ENCODE measurements around the gene CHAC1. TPM values are rescaled to one million over a fixed set of nuclear protein-coding genes. Genes with fewer than 3 reads are reported as not detected.
"Not testable (repeated sequence)": the region's sequence is repeated elsewhere in the genome, so short reads cannot be mapped to it uniquely, and the experiment has no call there.

CHAC1 gene
- total RNA-seq, 3 donors from 2014 or later: 0.32 to 11.9 (median 2.9) TPM

DNA sequence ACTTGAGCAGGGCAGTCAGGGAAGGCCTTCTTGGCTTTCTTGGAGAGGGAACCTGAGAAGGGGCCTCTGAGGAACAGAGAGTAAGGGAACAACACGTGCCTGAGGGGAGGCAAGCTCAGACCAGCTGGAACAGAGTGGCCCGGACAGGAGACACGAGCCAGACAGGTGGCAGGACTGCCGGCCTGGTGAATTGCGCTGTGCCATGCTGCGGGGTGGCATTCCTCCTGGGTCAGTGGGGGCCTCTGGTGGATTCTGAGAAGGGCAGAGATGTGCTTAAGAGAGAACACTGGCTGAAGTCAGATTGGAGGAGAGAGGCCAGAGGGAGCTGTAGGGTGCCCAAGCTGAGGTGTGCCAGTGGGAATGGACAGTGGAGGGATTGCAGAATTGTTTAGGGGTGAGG lies 4.9 kb downstream of the CHAC1 start:
- intact Hi-C loops (cut with DNase I; ENCODE audit: low total_unique reads): no loop called here
- no peaks in the 10 kb centered on the region for H3K9me3 ChIP-seq
- H3K27me3 ChIP-seq: no peaks in the 10 kb centered on the region
- TF ChIP-seq, protein P1, sequence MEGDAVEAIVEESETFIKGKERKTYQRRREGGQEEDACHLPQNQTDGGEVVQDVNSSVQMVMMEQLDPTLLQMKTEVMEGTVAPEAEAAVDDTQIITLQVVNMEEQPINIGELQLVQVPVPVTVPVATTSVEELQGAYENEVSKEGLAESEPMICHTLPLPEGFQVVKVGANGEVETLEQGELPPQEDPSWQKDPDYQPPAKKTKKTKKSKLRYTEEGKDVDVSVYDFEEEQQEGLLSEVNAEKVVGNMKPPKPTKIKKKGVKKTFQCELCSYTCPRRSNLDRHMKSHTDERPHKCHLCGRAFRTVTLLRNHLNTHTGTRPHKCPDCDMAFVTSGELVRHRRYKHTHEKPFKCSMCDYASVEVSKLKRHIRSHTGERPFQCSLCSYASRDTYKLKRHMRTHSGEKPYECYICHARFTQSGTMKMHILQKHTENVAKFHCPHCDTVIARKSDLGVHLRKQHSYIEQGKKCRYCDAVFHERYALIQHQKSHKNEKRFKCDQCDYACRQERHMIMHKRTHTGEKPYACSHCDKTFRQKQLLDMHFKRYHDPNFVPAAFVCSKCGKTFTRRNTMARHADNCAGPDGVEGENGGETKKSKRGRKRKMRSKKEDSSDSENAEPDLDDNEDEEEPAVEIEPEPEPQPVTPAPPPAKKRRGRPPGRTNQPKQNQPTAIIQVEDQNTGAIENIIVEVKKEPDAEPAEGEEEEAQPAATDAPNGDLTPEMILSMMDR (IDR thresholded peaks at IDR 0.05): no peak
- no peak for TF ChIP-seq POLR2AphosphoS5 (IDR thresholded peaks at IDR 0.05)
- H3K36me3 ChIP-seq: no peaks in the 10 kb centered on the region
- H3K4me3 ChIP-seq: no peak overlapping the region
- H3K4me1 ChIP-seq: no peaks in the 10 kb centered on the region
- H3K27ac ChIP-seq: peak overlapping the region; percentile 40 to 55
- DNase-seq (ENCODE audit: low spot score in 2 of 2): peak in 1 of 2 donors; percentile 75

DNA sequence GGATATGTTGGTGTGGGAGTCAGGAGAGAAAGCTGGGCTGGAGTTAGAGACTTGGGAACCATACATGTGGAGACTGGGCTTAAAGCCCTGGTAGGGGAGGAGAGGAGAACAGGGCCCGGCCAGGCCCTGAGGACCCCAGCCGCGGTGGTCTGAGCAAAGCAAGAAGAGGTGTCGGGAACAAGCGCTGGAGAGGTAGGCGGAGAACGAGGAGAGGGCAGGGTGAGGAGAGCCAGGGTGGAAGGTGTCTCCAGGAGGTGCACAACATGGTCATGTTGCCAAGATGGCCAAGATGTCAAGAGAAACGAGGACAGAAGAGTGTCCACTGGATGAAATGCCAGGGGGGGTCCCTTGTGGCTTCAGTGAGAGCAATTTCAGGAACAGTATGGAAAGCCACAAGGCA lies 5.5 kb downstream of the CHAC1 start:
- H3K9me3 ChIP-seq: no peaks in the 10 kb centered on the region

DNA sequence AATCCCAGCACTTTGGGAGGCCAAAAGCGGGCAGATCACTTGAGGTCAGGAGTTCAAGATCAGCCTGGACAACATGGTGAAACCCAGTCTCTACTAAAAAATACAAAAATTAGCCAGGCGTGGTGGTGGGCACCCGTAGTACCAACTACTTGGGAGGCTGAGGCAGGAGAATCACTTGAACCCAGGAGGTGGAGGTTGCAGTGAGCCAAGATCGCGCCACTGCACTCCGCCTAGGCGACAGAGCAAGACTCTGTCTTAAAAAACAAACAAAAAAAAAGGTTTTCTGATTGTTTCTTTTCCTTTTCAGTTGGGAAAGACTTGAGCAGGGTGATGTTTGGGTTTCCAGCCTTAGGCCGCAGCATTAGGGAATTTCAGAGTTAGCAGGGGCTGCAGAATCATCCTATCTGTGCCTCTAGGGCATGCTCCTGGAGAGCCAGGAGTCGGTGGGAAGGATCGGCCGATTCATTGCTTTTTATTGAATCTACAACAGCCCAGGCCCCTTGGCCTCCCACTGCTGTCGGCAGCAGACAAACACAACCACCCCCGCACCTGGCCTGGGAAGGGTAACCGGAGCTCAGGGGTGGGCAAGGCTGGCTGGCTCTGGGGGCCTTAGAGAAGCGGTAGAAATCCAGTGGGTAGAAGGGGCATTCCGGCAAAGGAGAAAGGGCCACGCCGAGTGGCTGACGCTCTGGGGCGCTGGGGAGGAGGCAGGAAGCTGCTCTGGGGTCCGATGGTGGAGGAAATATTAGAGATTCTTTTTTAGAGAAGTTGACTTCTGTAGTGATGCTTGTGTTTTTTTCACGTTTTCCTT lies 6.3 kb downstream of the CHAC1 start:
- intact Hi-C loops (cut with DNase I; ENCODE audit: low total_unique reads): no loop called here
- no peak for DNase-seq (ENCODE audit: low spot score in 2 of 2)

More for the DNA sequence above, 5.5 kb downstream of the CHAC1 start:
- peak overlapping the region in 1 of 2 donors; percentile 55 for H3K27ac ChIP-seq
- no peaks in the 10 kb centered on the region for H3K4me1 ChIP-seq
- H3K27me3 ChIP-seq: no peaks in the 10 kb centered on the region
- TF ChIP-seq POLR2AphosphoS5 (IDR thresholded peaks at IDR 0.05) (no peak), POLR2A (IDR thresholded peaks at IDR 0.05) (no peak)
- TF ChIP-seq, protein P1 (IDR thresholded peaks at IDR 0.05): no peak
- H3K4me3 ChIP-seq: no peak overlapping the region
- intact Hi-C loops (cut with DNase I; ENCODE audit: low total_unique reads): no loop called here
- DNase-seq (ENCODE audit: low spot score in 2 of 2): no peak
- H3K36me3 ChIP-seq: no peaks in the 10 kb centered on the region

DNA sequence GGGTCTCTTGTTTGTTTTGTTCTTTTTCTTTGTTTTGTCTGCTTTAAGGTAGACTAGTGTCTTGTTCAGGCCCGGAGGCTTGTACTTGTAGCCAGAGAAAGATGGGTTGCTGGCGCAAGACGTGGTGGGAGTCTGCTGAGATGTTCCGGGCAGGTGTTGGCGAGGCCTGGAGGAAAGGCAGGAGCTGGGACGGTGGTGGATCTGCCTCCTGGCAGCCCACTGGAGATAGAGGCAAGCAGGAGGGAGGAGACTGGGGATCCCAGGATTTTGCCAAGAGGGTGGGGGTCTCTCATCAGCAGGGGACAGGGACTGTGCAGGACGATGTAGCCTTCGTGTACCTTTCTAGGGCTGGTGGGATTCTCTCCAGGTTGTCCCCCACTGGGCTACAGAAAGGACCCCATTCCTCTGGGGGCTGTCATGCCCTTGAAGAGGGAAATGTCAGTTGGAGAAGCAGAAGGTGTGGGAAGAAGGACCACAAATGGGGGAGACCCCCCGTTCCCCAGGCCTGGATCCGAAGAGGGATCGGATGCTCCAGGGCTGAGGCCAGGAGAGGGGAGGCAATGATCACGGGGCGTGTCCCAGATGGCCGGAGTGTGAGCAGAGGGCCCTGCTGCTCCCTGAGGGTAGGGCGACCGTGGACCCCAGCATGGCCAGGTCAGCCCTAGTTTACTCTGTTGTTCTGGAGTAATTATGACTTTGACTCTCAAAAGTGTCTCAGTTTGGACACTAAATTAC lies 7.0 kb downstream of the CHAC1 start:
- Histone ChIP-seq H3K4me3 (no peak overlapping the region), H3K27me3 (no peaks in the 10 kb centered on the region), H3K4me1 (no peaks in the 10 kb centered on the region), H3K27ac (no peak overlapping the region), H3K36me3 (no peaks in the 10 kb centered on the region), H3K9me3 (no peaks in the 10 kb centered on the region)
- DNase-seq (ENCODE audit: low spot score in 2 of 2): no peak
- TF ChIP-seq POLR2AphosphoS5 (IDR thresholded peaks at IDR 0.05): no peak
- TF ChIP-seq, protein P1 (IDR thresholded peaks at IDR 0.05): no peak
- no peak for TF ChIP-seq POLR2A (IDR thresholded peaks at IDR 0.05)
- intact Hi-C loops (cut with DNase I; ENCODE audit: low total_unique reads): no loop called here

More for the DNA sequence above, 6.3 kb downstream of the CHAC1 start:
- TF ChIP-seq, protein P1 (IDR thresholded peaks at IDR 0.05): no peak
- TF ChIP-seq POLR2A (IDR thresholded peaks at IDR 0.05) (no peak), POLR2AphosphoS5 (IDR thresholded peaks at IDR 0.05) (no peak)
- Histone ChIP-seq H3K36me3 (no peaks in the 10 kb centered on the region), H3K9me3 (no peaks in the 10 kb centered on the region), H3K4me3 (no peak overlapping the region), H3K27me3 (no peaks in the 10 kb centered on the region), H3K4me1 (no peaks in the 10 kb centered on the region), H3K27ac (no peak overlapping the region)

DNA sequence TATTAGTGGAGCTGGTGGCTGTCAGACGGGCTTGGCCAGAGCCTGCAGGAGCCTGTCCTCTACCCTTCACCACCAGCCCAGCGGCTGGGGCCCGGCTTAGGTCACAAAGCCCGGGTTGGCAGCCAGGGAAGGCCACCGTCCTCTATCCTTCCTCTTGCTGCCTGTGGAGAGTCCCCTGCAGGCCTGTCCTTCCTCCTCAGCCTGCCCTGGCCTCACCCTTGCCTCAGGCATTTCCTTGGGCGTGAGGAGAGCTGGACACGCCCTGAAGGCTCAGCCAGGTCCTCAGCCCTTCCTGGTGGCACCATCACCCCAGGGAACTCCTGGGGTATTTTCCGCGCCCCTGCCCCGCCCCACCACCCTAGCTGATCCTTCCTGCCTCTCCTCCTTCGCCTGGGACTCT lies 7.7 kb downstream of the CHAC1 start:
- Histone ChIP-seq H3K4me3 (no peak overlapping the region), H3K27me3 (no peaks in the 10 kb centered on the region), H3K27ac (no peak overlapping the region), H3K9me3 (no peaks in the 10 kb centered on the region), H3K4me1 (no peaks in the 10 kb centered on the region), H3K36me3 (no peaks in the 10 kb centered on the region)
- TF ChIP-seq POLR2A (IDR thresholded peaks at IDR 0.05): no peak
- TF ChIP-seq POLR2AphosphoS5 (IDR thresholded peaks at IDR 0.05): no peak
- TF ChIP-seq, protein P1 (IDR thresholded peaks at IDR 0.05): no peak
- DNase-seq (ENCODE audit: low spot score in 2 of 2): no peak
- intact Hi-C loops (cut with DNase I; ENCODE audit: low total_unique reads): no loop called here

DNA sequence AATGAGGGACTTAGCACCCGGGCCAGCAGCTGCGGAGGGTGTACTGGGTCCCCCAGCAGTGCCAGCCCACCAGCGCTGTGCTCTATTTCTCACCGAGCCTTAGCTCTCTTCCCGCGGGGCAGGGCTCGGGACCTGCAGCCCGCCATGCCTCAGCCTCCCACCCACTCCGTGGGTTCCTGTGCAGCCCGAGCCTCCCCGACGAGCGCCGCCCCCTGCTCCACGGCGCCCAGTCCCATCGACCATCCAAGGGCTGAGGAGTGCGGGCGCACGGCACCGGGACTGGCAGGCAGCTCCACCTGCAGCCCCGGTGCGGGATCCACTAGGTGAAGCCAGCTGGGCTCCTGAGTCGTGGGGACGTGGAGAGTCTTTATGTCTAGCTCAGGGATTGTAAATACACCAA lies 8.5 kb downstream of the CHAC1 start:
- DNase-seq (ENCODE audit: low spot score in 2 of 2); H3K27ac ChIP-seq; H3K9me3 ChIP-seq; intact Hi-C loops (cut with DNase I; ENCODE audit: low total_unique reads); H3K4me1 ChIP-seq; H3K4me3 ChIP-seq; H3K27me3 ChIP-seq; H3K36me3 ChIP-seq: not testable (repeated sequence)

DNA sequence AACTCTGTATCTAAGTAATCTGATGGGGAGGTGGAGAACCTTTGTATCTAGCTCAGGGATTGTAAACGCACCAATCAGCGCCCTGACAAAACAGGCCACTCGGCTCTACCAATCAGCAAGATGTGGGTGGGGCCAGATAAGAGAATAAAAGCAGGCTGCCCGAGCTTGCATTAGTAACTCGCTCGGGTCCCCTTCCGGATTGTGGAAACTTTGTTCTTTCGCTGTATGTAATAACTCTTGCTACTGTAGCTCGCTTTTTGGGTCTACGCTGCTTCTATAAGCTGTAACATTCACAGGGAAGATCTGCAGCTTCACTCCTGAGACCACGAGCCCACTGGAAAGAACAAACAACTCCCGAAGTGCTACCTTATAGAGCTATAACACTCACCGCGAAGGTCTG lies 9.0 kb downstream of the CHAC1 start:
- H3K4me1 ChIP-seq; intact Hi-C loops (cut with DNase I; ENCODE audit: low total_unique reads); H3K9me3 ChIP-seq; H3K27me3 ChIP-seq; H3K27ac ChIP-seq; DNase-seq (ENCODE audit: low spot score in 2 of 2); H3K36me3 ChIP-seq; H3K4me3 ChIP-seq: not testable (repeated sequence)

Measured in breast epithelium (tissue), 4 donors.